Measurements from ENCODE around the gene SHOX. TPM values are rescaled to one million over a fixed set of nuclear protein-coding genes. Genes with fewer than 3 reads are reported as not detected.

Gene SHOX
- total RNA-seq, 1 donor from 2014 or later: not detected

DNA sequence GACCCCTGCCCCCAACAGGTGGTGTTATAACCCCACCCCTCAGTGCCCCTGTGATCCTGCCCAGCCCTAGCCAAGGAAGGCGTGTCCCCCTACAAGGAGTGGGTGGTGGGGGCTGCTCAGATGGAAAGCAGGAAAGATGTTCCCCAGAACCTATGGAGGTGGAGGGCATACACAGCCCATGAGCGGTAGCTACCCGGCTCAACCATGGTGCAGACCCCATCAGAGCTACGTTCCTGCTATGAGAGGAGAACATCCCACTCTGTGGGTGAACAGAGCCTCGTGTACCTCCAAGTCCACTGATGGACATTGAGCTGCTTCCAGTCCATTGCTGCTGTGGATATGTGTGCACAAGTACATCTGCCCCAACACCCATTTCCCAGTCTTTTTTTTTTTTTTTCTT is 71.1 kb downstream of the SHOX start:
- Mint-ChIP-seq H3K9me3 (peaks cover 31% of the 10 kb centered on the region), H3K4me1 (ENCODE audit: low read depth) (no peaks in the 10 kb centered on the region), H3K36me3 (ENCODE audit: low read depth) (no peaks in the 10 kb centered on the region), H3K27ac (no peak overlapping the region), H3K4me3 (no peak overlapping the region), H3K27me3 (ENCODE audit: insufficient read depth) (no peaks in the 10 kb centered on the region)
- DNase-seq (ENCODE audit: low spot score): no peak
- intact Hi-C loops (cut with micrococcal nuclease): loop anchor here (5.0 kb wide), 1 partner anchor 321 kb away; no protein-coding TSS in a partner anchor

- Mint-ChIP-seq H3K27me3 (ENCODE audit: insufficient read depth) (no peaks in the 10 kb centered on the region), H3K9me3 (peaks cover 27% of the 10 kb centered on the region), H3K4me1 (ENCODE audit: low read depth) (no peaks in the 10 kb centered on the region), H3K27ac (no peak overlapping the region), H3K4me3 (no peak overlapping the region), H3K36me3 (ENCODE audit: low read depth) (peaks cover 3% of the 10 kb centered on the region)
- DNase-seq (ENCODE audit: low spot score): no peak
- intact Hi-C loops (cut with micrococcal nuclease): loop anchor here (5.0 kb wide), 1 partner anchor 319 kb away; no protein-coding TSS in a partner anchor
These were observed 72.9 kb downstream of the SHOX start for GRCh38 chrX:703466-703865.

DNA sequence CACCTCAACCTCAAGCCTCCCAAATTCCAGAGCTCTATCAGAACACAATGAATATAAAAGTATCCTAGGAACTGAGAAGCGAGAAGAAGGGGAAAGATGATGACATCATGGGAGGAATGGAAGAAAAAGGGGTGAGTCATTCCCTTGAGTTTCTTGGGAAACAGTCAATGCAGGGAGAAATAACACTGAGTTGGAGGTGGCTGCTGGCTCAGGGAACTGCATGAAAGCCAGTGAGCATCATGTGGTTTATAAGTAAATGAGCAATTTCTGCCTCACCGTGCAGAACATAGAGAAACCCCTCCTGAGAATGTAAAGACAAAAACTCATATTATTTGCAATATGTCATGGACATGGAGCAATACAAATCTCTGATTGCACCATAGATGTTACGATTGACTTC is 73.3 kb downstream of the SHOX start:
- intact Hi-C loops (cut with micrococcal nuclease): loop anchor here (5.0 kb wide), 1 partner anchor 318 kb away; no protein-coding TSS in a partner anchor
- Mint-ChIP-seq H3K27ac (no peak overlapping the region), H3K9me3 (peaks cover 25% of the 10 kb centered on the region), H3K27me3 (ENCODE audit: insufficient read depth) (no peaks in the 10 kb centered on the region), H3K4me3 (no peak overlapping the region), H3K4me1 (ENCODE audit: low read depth) (no peaks in the 10 kb centered on the region), H3K36me3 (ENCODE audit: low read depth) (peaks cover 3% of the 10 kb centered on the region)
- DNase-seq (ENCODE audit: low spot score): no peak

Other genes with a start within 250 kb of the SHOX start
- 43.2 and 44.1 TPM in 2 replicates for gene PPP2R3B, start 243.9 kb upstream of the SHOX start, total RNA-seq

All from activated T-helper 1 cell treated with anti-CD3 and anti-CD28 coated beads, Interleukin-12 subunit alpha, Interleukin-12 subunit beta, Interleukin-2, Interleukin-4 antibody, amounts not matched to agents 30 ng/mL and 10 ng/mL and 1 ng/mL, durations not matched to agents 14 hours and 24 hours and 36 hours (primary cell).